Activated CD4-positive, alpha-beta memory T cell treated with anti-CD3 and anti-CD28 coated beads for 36 hours (primary cell): Measurements from ENCODE around the gene CD8B. TPM values are rescaled to one million over a fixed set of nuclear protein-coding genes. Genes with fewer than 3 reads are reported as not detected.

ENCODE experiments used
- CTCF ChIA-PET: fragments of 350-600 bp; sonication (Branson Sonifier 250); formaldehyde crosslinking; loops from one replicate; lab custom pipeline; 2021; ENCODE audit warnings: antibody characterized with exemption, inconsistent platforms; lab: Charles Lee
- POLR2A ChIA-PET: fragments of 350-600 bp; sonication (Branson Sonifier 250); formaldehyde crosslinking; loops from one replicate; lab custom pipeline; 2021; ENCODE audit warnings: antibody characterized with exemption; lab: Charles Lee
- DNase-seq: peaks from one replicate; pipeline ENCODE4 v3.0.0-alpha.2; 2020
- H3K27ac Mint-ChIP-seq: one replicate; pipeline ENCODE4 v1.8.0; 2021; ENCODE audit warnings: mixed read lengths
- H3K27me3 Mint-ChIP-seq: one replicate; pipeline ENCODE4 v1.8.0; 2021; ENCODE audit warnings: mixed read lengths
- H3K36me3 Mint-ChIP-seq: one replicate; pipeline ENCODE4 v1.8.0; 2021; ENCODE audit warnings: mixed read lengths
- H3K4me1 Mint-ChIP-seq: one replicate; pipeline ENCODE4 v1.8.0; 2021; ENCODE audit warnings: low read depth, mixed read lengths
- H3K4me3 Mint-ChIP-seq: one replicate; pipeline ENCODE4 v1.8.0; 2021; ENCODE audit warnings: mild to moderate bottlenecking, mixed read lengths
- H3K9me3 Mint-ChIP-seq: one replicate; pipeline ENCODE4 v1.8.0; 2021; ENCODE audit warnings: mixed read lengths
- intact Hi-C: fragments of 100-400 bp; cut with micrococcal nuclease; formaldehyde crosslinking; loops from one replicate; pipeline ENCODE4 v1.15.1; 2023
- total RNA-seq, 2 experiments: library from RNA; stranded (reverse); gene quantifications; one replicate each; pipeline ENCODE4 v1.2.3, GENCODE V29; 2021

CD8B gene
- total RNA-seq, 2 experiments from 2014 or later = 0.57 to 0.87 TPM

DNA sequence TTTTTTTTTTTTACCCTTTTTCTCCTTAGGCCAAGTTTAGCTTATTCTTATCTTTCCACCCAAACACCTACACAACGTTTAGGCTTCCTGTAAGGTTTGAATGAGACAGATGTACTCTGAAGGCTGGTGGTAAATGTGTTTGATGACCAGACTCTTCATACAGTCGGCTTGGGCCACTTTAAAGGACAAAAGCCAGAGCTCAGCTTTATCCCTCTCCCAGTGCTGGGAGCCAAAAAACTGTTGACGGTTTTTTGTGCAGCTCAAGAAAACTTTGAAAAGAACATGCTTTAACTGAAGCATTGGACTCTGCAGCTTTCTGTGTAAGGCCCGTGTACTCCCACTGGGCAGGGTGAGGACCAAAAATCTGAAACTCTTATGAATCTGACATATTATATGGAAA is 86.3 kb downstream of the CD8B start:
- Mint-ChIP-seq H3K4me3 (no peak overlapping the region), H3K36me3 (peaks cover 27% of the 10 kb centered on the region), H3K9me3 (no peaks in the 10 kb centered on the region), H3K27me3 (no peaks in the 10 kb centered on the region), H3K27ac (no peak overlapping the region), H3K4me1 (no peaks in the 10 kb centered on the region)
- intact Hi-C loops = no loop called here
- CTCF ChIA-PET = interaction anchor here (0.8 kb wide), 1 partner anchor 10 kb away, joined by 3 read pairs; no protein-coding TSS in a partner anchor
- no peak for DNase-seq
- POLR2A ChIA-PET = no interaction called here

DNA sequence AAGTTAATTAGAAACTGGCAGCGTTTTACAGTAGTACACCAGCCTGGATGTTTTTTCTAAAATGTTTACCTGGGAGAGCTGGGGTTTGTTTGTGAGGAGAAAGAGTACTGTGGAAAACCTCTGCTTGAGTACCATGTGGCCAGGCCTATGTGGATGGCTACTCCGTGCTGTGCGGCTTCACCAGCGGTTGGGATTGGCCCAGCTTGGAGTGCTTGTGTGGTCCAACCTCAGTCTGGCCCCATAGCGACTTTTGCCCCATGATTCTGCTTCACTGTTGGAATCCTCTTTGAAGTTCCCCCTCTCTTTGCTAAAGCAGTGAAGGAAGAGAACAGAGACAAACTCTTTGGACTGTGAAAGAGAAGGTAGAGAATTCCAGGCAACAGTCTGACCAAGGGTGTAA is 86.8 kb downstream of the CD8B start:
- Mint-ChIP-seq H3K9me3 (no peaks in the 10 kb centered on the region), H3K27ac (no peak overlapping the region), H3K36me3 (peaks cover 32% of the 10 kb centered on the region), H3K27me3 (no peaks in the 10 kb centered on the region), H3K4me3 (no peak overlapping the region), H3K4me1 (no peaks in the 10 kb centered on the region)
- no peak for DNase-seq
- CTCF ChIA-PET = interaction anchor here (0.8 kb wide), 1 partner anchor 10 kb away, joined by 3 read pairs; no protein-coding TSS in a partner anchor
- POLR2A ChIA-PET = no interaction called here
- intact Hi-C loops = no loop called here

DNA sequence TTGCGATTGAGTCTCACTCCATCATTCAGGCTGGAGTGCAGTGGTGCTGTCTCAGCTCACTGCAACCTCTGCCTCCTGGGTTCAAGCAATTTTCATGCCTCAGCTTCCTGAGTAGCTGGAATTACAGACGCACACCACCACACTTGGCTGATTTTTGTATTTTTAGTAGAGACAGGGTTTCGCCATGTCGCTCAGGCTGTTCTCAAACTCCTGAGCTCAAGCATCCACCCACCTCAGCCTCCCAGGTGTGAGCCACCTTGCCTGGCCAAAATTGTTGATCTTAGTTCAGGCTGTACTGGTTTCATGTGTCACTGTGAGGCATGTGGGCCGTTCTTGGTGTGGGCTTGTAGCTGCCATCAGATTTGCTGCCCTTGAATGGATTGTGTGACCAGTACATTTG is 89.1 kb downstream of the CD8B start:
- peaks cover 43% of the 10 kb centered on the region for H3K36me3 Mint-ChIP-seq
- H3K27ac Mint-ChIP-seq = no peak overlapping the region
- intact Hi-C loops = no loop called here
- ChIA-PET CTCF (no interaction called here), POLR2A (no interaction called here)
- H3K4me3 Mint-ChIP-seq = no peak overlapping the region
- H3K27me3 Mint-ChIP-seq = no peaks in the 10 kb centered on the region
- no peak for DNase-seq
- no peaks in the 10 kb centered on the region for H3K4me1 Mint-ChIP-seq
- H3K9me3 Mint-ChIP-seq = no peaks in the 10 kb centered on the region

DNA sequence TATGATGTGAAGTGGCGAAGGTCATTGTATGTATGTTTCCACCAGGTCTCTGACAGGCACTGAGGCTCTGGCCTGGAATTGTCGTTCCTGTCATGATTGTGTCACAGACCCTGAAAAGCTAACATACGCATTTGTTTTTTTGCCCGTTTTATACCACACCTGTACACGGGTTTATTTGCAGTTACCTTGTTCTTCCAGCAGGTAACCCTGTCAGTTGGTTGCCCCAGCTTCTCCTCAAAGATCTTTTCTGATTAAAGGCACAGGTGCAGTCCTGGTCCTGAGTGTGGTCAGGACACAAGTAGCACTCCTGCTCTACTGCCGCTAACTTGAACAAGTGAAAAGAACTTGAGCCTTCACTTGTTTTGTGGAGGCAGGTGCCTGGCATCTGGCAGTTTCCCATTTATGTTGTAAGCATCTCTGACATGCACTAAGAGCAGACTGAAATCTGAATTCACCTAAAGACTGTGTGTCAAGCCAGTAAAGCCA is 90.8 kb downstream of the CD8B start:
- H3K36me3 Mint-ChIP-seq = peaks cover 52% of the 10 kb centered on the region
- ChIA-PET POLR2A (no interaction called here), CTCF (no interaction called here)
- no peak overlapping the region for H3K4me3 Mint-ChIP-seq
- no peak for DNase-seq
- H3K9me3 Mint-ChIP-seq = no peaks in the 10 kb centered on the region
- intact Hi-C loops = no loop called here
- no peak overlapping the region for H3K27ac Mint-ChIP-seq
- H3K4me1 Mint-ChIP-seq = no peaks in the 10 kb centered on the region
- no peaks in the 10 kb centered on the region for H3K27me3 Mint-ChIP-seq

DNA sequence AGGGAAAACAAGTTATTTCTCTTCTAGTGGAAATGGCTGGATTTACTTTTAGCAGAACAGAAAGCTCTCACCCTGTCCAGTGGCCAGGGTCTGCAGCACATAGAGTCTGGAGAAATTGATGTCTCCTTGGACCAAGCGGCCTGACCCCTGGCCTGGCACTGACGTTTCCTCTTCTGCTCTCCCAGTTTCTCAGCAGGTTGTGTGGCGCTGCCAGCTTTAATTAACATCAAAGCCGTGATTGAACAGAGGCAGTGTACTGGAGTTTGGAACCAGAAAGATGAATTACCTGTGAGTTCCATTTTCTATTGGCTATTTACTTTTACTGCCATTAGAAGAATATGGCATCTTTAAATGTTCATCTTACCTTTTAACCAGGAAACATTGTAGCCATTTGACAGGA is 91.8 kb downstream of the CD8B start:
- Mint-ChIP-seq H3K27me3 (no peaks in the 10 kb centered on the region), H3K4me1 (peaks cover 1% of the 10 kb centered on the region), H3K9me3 (no peaks in the 10 kb centered on the region), H3K36me3 (peaks cover 51% of the 10 kb centered on the region), H3K4me3 (no peak overlapping the region), H3K27ac (no peak overlapping the region)
- intact Hi-C loops = no loop called here
- ChIA-PET CTCF (interaction anchor here (1.2 kb wide), 1 partner anchor 13 kb away, joined by 3 read pairs; no protein-coding TSS in a partner anchor), POLR2A (no interaction called here)
- DNase-seq = no peak

DNA sequence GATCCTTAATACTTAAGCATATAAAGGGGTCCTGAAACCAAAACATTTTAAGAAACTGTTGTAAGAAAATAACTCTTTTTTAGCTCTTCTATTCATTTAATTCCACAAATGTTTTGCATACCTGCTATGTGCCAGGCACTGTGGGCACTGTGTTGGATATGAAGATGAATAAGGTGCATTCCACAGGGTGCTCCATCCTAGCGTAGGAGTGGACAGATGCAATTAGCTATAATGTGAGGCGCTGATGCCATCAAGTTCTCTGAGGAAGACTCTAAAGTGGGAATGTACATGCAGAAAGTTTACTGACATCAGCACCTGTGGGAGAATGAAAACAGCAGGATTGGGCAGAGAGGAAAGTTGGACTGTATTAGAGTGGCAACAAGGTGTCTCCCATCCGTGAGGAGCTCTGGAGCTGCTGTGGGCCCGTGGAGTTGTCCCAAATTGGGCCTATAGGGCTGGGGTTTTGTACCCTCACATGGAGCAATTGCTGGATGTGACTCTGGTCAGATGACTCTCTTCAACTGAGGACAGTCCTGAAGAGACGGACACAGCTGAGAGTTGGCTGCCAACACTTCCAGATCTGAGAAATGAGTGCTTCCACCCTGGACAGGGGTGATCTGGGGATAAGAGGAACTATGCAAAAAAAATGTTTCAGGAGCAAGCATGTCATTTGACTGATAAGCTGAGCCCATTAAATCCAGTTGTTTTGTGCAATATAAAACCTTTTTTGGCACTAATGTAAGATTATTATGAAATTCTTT is 93.3 kb downstream of the CD8B start:
- peaks cover 6% of the 10 kb centered on the region for H3K4me1 Mint-ChIP-seq
- no peaks in the 10 kb centered on the region for H3K27me3 Mint-ChIP-seq
- POLR2A ChIA-PET = no interaction called here
- no peak for DNase-seq
- H3K36me3 Mint-ChIP-seq = peaks cover 44% of the 10 kb centered on the region
- intact Hi-C loops = no loop called here
- no peak overlapping the region for H3K27ac Mint-ChIP-seq
- no peaks in the 10 kb centered on the region for H3K9me3 Mint-ChIP-seq
- CTCF ChIA-PET = interaction anchor here (0.6 to 1.1 kb wide), 2 partner anchors 15 to 40 kb away, joined by 3 read pairs; no protein-coding TSS in a partner anchor
- H3K4me3 Mint-ChIP-seq = no peak overlapping the region

Other genes starting within 250 kb of the CD8B start
- 10 to 100 TPM; 12.3 to 13.1 TPM for gene RNF103, start 238.0 kb downstream of the CD8B start, total RNA-seq
- gene RMND5A, start 141.6 kb downstream of the CD8B start, total RNA-seq = 10 to 100 TPM; 30.1 to 32.8 TPM
- 1 to 10 TPM; 2.7 to 3.0 TPM for gene CD8A, start 71.0 kb downstream of the CD8B start, total RNA-seq
- gene RGPD1, start 80.2 kb upstream of the CD8B start, total RNA-seq = 1 to 10 TPM in 1 of 2 experiments, under 1 TPM in 1; 0.52 to 1.4 TPM
- gene PLGLB1, start 160.0 kb upstream of the CD8B start, total RNA-seq = under 1 TPM; 0.36 to 0.48 TPM